GM19238 (cell line): ENCODE results near the gene PGLYRP4.
A peak's percentile ranks its signal among the peaks of the same experiment; 100 is the strongest.
"Not testable (repeated sequence)": the region's sequence is repeated elsewhere in the genome, so short reads cannot be mapped to it uniquely, and the experiment has no call there.

Experiments
- DNase-seq: peaks from one replicate; pipeline ENCODE4 v3.0.0; 2011; ENCODE audit warnings: low spot score; ENCODE audit not compliant: insufficient read length

The PGLYRP4 gene

DNA sequence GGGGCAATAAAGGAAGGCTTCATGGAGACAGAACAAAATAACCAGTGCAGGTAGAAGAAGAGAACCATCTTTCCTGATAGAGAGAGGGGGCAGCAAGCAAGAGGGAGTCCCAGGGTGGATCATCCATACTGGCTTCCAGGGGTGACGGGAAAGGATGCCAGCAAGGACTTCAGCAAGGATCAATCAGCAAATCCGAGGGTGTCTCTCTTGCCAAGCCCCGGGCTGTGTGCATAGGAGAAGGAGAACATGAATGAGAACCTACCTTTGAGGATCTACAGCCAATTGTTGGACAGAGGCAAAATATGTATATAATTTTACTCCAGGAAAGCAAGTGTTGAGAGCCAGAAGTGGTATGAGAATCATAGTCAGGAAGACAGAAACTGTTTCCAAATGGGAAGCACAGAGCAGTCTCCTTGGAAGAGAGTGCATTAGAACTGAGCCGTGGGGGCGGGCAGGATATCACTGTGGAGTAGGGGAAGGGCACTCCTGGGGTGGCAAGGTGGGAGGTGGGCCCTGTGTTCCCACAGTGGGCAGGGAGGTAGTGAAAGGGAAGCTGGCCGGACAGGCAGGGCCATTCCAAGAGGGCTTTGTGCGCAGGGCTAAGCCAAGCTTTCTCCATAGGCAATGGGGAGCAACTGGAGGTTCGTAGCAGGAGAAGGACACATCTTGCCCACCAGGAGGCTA is 7.9 kb upstream of the PGLYRP4 start:
- no peak for DNase-seq

DNA sequence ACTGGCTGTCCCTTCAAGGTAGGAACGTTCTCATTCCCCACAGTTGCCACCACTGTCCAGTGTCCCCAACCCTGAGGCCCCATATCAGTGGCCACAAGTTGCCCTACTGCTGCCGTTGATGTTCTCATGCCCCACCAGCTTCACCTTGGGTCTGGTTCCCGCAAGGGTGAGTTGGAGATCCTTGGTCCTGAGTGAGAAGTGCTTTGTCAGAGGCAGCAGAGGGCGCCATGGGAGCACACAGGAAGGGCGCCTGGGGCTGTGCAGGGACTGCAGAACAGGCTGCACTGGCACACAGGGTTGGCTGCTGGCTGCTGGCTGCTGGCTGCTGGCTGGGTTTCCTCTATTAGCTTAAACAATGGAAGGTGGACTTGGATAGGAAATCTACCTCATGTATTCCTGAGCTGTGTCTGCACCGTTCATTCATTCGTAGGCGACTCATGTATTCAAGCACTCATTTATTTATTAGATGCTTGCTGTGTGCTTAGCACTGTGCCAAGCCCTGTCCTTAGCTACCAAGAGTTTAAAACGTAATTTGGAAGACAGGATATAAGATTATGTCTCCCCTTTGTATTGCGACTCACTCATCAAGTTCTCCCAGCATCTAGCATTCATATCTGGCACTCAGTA is 6.9 kb upstream of the PGLYRP4 start:
- peak; percentile 43 for DNase-seq

DNA sequence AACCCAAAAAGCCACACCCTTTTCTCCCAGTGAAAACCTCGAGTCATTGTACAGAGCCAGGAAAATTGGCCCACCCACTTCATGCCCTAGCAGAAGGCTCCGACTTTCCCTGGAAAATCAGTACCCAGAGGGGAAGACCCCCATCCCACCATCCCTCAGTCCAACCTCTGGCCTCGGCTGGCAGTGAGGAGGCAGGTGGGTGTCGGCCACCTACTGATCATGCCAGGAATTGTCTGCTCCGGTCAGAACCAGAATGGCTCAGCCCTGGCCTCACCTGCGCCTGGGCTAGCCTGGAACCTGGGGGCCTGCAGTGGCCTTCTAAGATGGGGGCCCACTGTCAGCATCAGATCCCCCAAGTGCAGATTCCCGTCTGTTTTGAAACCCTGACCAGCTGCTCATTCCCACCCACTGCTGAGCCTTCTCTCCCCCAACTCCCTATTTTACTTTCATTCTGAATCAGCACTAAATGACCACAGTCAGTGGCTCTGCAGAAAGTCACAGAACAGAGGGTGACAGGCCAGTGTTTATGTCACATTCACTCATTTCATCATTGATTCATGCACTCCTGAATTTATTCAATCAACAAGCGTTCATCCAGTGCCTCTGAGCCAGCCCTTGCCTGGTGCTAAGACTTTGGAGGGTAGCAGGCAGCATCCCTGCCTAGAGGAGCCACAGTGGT is 6.0 kb upstream of the PGLYRP4 start:
- no peak for DNase-seq

DNA sequence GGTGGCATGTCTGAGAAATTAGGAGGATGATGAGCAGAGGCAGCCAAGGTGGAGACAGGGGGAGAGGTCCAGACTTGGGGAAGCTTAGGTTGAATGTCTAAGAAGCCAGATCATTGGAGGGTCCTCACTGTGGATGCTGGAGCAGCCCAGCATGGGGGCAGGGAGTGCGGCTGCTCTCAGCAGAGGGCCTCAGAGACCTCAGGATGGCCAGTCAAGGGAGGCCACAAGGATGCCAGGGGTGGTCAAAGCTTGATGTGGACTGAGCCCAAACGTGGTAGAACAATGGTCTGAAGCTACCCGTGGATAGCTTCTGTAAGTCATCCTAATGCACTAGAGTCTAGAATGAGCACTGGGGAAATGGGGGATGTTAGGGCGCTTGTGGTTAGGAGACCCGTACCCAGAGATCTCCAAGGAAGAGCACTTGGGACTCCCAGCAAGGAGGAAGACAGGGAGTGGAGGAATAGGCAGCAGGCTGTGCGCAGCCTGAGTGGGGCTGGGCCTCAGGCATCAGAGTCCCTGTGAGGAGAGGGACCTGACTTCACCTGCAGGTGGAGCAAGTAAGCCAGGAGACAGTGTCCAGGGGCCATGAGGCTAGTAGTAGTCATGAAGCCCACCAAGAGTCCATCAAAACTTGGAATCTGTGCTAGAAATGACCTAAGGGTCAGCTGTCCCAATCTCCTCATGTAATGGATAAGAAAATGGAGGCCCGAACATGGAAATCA is 4.7 kb upstream of the PGLYRP4 start:
- DNase-seq = peak; percentile 33

DNA sequence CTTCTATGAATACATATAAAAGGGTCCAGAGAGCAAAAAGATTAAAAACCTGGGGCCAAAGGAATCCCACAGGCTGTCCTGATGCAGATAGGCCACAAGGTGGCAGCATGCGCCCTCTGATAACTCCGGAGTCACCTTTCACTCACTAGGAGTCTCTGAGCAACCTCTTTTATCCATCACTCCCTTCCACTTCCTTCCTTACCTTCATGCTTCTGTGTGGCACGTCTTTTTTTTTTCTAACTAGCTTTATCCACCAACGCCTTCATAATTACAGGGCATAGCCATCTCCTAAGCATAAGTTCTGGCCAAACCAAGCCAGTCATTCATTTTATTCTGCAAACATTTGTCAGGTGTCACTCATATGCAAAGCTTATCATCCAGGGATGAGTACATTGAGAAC is 3.9 kb upstream of the PGLYRP4 start:
- peak; percentile 50 for DNase-seq

DNA sequence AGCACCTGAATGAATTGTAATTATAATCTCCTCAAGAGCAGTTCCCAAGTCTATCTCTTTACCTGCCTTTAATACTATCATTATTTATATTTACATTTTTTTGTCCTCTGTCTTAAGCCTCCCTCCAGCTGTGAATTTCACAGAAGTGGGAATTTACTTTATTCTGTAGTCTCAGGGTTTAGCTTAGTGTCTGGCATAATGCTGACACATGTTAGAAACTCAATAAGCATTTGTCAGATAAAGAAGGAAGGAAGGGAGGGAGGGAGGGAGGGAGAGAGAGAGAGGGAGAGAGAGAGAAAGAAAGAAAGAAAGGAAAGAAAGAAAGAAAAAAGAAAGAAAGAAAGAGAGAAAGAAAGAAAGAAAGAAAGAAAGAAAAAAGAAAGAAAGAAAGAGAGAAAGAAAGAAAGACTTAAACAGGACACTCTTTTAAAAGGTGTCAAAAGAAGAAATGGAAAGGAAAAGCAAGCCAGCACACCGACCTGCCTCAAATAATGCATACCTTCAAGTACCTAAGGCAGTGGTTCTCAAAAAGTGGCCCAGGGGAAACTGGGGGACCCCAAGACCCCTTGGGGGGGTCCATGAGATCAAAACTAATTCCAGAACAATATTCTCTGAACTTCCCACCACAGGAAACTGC is 1.8 kb upstream of the PGLYRP4 start:
- DNase-seq = no peak

DNA sequence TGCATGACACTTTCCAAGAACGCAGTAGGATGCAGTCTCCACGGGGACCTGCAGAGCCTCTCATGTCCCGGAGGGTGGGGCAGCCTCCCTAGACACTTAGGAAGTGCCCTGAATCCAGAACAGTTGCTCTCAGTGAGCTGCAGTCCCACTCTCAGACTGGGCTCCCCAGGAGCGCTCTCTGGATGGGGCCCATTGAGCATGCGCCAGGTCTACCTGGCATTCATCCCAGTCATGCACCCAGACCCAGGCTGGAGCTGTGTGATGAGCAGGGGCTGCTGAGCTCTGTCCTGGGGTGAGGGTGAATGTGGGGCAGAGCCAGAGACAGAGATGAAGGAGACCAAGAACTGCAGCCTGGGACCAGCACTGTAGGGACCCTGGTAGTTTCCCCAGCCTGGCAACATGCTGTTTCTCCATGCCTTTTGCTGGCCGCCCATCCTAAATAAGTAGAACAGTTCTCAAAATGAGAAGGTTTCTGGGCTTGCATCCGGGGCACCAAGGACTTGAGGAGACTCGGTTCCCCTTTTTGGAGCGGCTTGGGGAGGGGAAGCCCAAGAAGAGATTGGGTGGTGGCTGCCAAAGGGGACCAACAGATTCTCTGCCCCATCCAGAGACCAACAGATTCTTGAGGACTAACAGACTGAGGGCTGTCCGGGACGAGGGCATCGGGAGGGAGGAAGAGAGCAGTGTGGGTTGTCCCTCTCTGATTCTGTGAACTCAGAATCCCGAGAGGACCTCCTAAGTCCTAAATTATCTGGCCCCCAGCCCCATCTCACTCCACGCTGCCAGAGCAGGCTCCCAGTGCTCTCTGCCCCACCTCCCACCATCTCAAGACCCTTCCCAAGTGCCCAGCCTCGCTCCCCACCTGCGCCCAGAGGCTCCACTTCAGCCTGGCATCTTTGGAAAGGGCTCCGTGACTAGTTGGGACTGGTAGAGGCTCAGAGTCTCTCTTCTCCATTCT is 1.0 kb upstream of the PGLYRP4 start:
- no peak for DNase-seq

DNA sequence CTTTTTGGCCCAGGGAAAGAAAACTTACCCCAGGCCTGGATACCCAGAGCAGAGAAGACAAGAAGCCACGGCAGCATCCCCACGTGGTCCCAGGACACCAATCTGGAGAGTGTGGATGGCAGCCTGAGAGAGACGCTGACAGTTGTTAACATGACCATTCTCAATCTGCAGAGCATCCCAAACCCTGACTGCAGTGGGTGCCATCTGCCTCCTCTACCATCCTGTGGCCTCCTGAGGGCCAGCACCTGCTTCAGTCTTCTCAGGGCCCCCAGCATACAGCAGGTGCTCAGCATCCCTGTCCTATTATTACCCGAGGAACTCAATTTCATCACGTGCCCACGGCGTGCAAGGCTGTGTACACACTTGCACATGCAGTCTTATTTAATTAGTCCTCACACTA is 785 bp downstream of the PGLYRP4 start:
- DNase-seq = no peak

DNA sequence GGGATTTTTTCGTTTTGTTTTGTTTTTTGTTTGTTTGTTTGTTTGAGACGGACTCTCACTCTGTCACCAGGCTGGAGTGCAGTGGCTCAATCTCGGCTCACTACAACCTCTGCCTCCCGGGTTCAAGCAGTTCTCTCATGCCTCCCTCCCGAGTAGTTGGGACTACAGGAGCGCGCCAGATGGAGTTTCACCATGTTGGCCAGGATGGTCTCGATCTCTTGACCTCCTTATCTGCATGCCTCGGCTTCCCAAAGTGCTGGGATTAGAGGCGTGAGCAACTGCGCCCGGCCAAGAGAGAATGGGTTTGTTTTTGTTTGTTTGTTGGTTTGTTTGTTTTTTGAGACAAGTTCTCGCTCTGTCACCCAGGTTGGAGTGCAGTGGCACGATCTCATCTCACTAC is 1.6 kb downstream of the PGLYRP4 start:
- DNase-seq = not testable (repeated sequence)

DNA sequence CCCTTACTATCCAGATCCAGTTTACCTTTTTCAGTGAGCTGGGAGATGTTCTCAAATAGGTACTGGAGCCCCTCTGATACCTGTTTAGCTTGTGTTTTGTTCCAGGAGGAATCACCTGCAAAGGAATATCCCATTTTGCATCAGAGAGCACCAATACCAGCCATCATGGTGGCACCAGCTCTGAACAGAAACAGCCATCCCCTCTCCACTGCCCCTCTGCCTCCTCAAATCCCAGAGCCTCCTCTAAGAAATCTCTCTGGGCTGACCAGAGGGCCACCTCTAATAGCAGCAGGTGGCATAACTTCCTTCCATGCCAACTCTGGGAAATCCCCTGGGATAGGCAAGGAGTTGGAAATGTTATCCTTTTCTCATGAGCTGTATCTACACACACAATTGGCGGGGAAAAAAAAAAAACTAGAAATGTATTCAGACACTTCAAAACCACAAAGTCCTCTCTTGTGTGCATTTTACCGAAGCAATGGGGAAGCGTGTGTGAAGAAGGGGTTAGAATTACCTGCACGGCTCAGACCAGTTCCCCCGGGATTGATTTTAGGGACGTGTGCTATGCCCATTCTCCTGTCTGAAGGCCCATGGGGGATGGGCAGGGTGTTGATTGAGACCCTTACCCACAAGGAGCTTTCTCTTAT is 2.4 kb downstream of the PGLYRP4 start:
- DNase-seq = no peak

DNA sequence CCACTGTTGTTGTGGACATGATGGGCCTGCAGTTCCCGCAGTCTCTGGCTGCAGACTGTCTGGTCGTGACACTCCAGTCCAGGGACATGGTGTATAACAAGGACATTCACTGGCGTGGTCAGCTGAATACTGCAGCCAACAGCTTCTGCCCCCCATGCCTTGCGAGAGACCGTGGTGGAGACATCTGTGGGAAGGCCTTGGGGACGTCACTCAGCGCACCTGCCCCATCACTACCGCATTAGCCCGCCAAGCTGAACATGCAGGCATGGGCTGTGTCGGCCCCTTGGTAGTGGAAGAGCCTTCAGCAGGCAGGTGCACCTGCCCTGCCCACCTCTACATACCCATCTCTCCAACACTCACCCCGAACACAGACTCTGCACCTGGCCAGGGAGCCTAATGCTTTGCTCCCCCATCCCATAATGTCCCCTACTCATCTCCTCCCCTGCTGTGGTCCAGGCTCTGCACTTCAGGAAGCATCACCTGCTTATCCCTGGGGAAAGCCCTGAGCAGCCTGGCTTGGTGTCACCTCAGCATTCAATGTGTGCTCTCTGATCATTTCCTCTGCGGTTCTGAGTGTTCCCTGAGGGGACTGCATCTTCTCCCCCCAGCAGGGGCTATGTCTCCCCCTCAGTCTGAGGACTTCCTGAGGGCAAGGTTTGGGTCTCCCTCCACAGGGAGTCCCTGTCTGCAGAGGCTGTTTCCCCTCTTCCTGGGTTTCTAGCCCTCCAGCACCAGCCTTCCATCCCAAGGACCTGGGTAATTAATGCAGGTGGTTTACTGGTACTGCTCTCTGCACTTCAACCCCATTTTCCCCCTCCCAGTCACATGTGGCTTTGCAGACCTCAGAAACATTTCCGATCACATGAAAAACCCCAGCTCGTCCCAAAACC is 3.2 kb downstream of the PGLYRP4 start:
- no peak for DNase-seq

DNA sequence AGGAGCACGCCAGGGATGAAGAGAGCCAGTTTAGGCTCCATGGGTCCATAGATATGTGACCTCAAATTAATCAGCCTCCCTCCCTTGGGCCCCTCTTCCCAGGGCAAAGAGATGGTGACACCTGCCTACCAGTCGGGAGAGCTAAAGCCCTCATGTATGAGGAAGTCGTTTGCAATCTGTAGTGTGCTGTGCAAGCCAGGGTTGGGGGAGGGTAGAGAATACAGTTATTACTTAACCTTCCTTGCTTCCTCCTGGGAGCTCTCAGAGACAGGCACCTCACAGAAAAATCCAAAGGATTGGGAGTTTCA is 4.0 kb downstream of the PGLYRP4 start:
- DNase-seq = no peak

DNA sequence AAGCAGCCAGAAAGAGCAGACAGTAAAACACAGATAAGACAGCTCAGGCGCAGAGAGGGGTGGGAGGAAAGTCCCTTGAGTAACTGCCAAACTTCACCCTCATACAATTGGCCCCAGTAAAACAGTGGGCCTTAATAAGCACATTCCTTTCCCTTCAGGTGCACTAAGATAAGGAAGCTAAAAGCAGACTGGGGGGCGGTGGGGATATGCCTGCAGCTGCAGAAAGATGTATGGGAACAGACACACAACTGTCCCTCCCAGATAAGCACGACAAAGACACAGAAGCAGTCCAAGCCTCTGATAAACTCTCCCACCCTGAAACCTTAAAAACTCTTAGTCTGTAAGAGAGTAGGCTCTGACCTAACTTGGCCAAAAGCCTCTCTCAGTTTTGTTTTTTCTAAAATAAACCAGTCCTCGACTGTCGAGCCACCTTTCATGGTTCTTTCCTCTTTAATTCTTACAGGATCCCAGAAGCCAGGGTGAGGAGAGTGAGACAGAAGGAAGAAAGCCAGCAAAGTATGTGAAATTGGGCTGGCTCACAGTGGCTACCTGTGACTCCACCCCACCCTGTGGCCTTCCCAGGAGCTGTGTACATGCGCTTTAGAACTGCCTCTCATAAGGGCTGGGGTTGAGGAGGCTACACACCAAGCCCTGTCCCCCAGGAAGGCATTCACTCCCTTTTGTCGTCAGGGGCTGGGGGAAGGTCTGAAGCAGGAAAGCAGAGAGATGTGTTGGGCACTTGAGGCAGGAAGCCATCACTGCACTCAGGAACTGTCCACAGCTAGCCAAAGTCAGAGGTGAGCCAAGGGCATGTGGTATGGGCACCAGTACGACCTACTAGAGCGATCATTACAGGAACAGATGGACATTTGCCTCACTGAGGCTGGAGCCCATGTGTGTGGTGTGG is 4.6 kb downstream of the PGLYRP4 start:
- no peak for DNase-seq

DNA sequence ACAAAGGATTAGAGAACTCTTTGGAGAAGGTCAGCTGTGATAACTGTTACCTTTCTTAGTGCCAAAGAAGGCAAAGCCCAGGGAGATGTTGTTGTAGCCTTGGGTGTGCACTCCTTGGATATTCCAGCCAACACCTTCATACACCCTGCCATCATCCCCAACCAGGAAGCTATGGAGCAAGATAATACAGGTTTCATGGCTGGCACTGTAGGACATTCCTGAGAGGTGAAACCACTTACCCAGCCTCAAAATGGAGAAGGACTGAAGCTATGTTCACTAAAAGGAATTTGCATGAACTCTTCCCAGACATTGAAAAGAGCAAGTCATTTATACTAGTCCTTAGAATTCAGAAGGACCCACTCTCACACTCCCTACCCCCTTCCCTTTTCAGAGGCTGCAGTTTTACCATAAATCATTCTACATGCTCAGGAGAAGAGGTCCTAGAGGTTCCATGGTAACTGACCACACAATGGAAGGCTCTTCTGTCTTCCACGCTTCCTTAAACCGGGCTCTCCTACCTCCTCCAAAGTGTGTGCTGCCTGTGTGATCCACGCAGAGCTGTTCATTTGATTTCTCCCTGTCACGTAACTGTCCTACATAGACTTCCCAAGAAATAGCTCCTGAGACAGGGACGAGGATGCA is 5.5 kb downstream of the PGLYRP4 start:
- no peak for DNase-seq

DNA sequence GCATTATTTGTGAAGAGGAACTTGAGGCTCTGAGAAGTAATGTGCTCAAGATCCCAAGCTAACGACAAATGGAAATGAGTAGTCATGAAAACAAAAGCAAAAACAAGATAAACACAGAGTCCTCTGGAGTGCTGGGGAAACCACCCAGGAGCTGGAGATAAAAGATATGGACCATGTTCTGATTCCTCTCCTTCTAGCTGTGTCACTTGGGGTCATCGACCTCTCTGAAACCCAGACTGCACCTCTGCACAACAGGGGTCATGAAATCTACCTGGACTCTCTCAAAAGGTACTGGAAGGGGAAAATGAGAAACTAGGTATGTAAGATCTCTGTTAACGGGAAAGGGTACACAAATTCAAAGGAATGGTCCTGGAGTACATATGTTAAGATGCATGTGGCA is 6.5 kb downstream of the PGLYRP4 start:
- DNase-seq = no peak

DNA sequence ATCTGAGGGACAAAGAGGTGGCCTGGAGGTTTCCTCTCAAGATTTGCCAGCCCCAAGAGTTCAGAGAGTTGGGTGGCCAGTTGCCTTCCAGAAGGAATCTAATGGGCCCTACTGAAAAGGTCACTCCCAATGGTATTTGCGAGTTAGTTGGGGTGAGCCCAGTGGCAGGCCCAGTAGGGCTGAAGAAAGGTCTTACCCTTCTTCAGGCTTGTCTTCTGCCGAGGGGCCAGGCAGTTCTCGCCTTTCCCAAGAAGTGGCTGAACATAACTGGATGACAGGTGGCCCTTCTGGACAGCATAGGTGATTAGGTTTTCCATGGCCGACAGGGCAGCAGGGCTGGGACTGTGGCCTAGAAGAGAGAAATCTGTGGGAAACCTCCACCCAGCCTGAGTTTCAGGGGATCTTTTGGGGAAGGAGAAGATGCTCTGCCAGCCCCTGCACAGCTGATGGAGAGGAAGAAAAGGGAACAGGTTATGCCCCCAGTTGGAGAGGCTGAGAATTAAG is 7.2 kb downstream of the PGLYRP4 start:
- no peak for DNase-seq

DNA sequence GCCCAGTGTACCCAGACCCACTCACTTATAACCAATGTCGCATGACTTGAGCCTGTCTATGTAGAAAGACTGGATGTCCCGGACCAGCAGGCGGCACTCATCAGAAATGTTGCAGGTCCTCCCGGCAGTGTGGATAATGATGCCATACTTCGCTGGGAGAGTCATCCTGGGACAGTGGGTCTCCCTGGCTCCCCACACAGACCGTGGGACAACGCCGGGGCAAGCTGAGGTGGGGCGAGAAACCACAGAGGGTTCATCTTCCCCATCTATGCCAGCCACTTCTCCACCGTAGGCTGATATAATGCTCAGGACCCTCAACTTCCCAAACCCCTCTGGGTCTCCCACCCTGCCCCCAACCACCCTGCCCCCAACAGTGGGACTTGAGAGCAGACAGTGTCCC is 8.3 kb downstream of the PGLYRP4 start:
- no peak for DNase-seq
